SK-N-MC (cell line): ENCODE measurements around the gene RAVER1.

ENCODE experiments used
- EZH2 ChIP-seq: fragments of 200-600 bp; sonication (generic); IDR thresholded peaks from one replicate; pipeline ENCODE4 v1.6.1; 2017; ENCODE audit warnings: antibody characterized with exemption
- FOXP2 ChIP-seq: optimal IDR thresholded peaks from 2 replicates; pipeline ENCODE3; 2011; ENCODE audit warnings: mild to moderate bottlenecking, moderate library complexity; ENCODE audit not compliant: insufficient read depth; ENCODE audit errors: extremely low read length, control extremely low read depth
- POLR2AphosphoS5 ChIP-seq: IDR thresholded peaks from 2 replicates; pipeline ENCODE4 v1.6.1; 2012; ENCODE audit warnings: mild to moderate bottlenecking, low read depth, low read length, borderline replicate concordance

DNA sequence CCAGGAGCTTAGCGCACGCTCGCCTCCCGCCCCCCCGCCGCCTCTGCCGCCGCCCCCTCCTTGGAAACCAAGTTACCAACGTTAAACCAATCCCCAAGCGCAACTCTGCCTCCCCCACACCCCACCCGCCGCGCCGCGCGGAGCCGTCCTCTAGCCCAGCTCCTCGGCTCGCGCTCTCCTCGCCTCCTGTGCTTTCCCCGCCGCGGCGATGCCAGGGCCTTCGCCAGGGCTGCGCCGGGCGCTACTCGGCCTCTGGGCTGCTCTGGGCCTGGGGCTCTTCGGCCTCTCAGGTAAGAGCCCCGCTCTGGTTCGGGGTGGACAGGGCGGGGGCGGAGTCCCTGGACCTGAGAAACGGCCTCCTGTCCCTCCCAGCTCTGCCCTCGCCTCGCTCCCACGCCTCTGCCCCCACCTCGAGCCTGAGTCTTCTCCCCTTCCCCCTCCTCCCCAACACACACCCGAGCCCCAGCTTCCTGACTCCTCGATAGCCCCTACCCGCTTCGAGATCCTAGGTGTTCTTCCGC is 43.4 kb downstream of the RAVER1 start, which contains the start of gene ICAM5:
- TF ChIP-seq EZH2 (no peak), POLR2AphosphoS5 (peak; percentile 6; the same call in 1 of the 2 replicates), FOXP2 (no peak)
